GM18873 (cell line): ENCODE data around the gene CFAP299.
"Not testable (repeated sequence)": the region's sequence is repeated elsewhere in the genome, so short reads cannot be mapped to it uniquely, and the experiment has no call there.

ENCODE experiments used
- ATAC-seq: cut with Tn5 transposase; IDR thresholded peaks from one replicate; pipeline ENCODE4 v1.9.1; 2021; ENCODE audit warnings: mild to moderate bottlenecking, moderate library complexity, moderate number of reproducible peaks; ENCODE audit not compliant: unreplicated experiment, low FRiP score

Gene CFAP299

GRCh38 chr4:80324171-80324570, 11.4 kb upstream of the CFAP299 start:
- no peak for ATAC-seq

- no peak for ATAC-seq
Measured at GRCh38 chr4:80331693-80332092, 3.8 kb upstream of the CFAP299 start.

GRCh38 chr4:80333121-80333520, 2.4 kb upstream of the CFAP299 start:
- ATAC-seq = no peak

- no peak for ATAC-seq
Measured at GRCh38 chr4:80334568-80334967, 962 bp upstream of the CFAP299 start.

GRCh38 chr4:80335226-80335553, 340 bp upstream of the CFAP299 start:
- no peak for ATAC-seq

- no peak for ATAC-seq
Measured at GRCh38 chr4:80336582-80336981, 1.1 kb downstream of the CFAP299 start.

- no peak for ATAC-seq
Measured at GRCh38 chr4:80340036-80340435, 4.5 kb downstream of the CFAP299 start.

- not testable (repeated sequence) for ATAC-seq
Measured at GRCh38 chr4:80342684-80343083, 7.2 kb downstream of the CFAP299 start.

GRCh38 chr4:80343887-80344286, 8.4 kb downstream of the CFAP299 start:
- no peak for ATAC-seq

- no peak for ATAC-seq
Measured at GRCh38 chr4:80360084-80360483, 24.6 kb downstream of the CFAP299 start.

GRCh38 chr4:80360900-80361299, 25.4 kb downstream of the CFAP299 start:
- ATAC-seq = no peak

- no peak for ATAC-seq
Measured at GRCh38 chr4:80361329-80361900, 25.9 kb downstream of the CFAP299 start.

- ATAC-seq = no peak
Measured at GRCh38 chr4:80362578-80363181, 27.1 kb downstream of the CFAP299 start.

- ATAC-seq = peak; percentile 83
Measured at GRCh38 chr4:80365928-80366327, 30.4 kb downstream of the CFAP299 start.

GRCh38 chr4:80367737-80368136, 32.2 kb downstream of the CFAP299 start:
- ATAC-seq = no peak

GRCh38 chr4:80370635-80371034, 35.1 kb downstream of the CFAP299 start:
- no peak for ATAC-seq

- no peak for ATAC-seq
Measured at GRCh38 chr4:80371046-80371445, 35.5 kb downstream of the CFAP299 start.

GRCh38 chr4:80374180-80374579, 38.6 kb downstream of the CFAP299 start:
- ATAC-seq = no peak

GRCh38 chr4:80382090-80382832, 46.7 kb downstream of the CFAP299 start:
- no peak for ATAC-seq

- no peak for ATAC-seq
Measured at GRCh38 chr4:80385397-80386280, 50.1 kb downstream of the CFAP299 start.

GRCh38 chr4:80386281-80386886, 50.9 kb downstream of the CFAP299 start:
- no peak for ATAC-seq
